HCT116 (cell line): ENCODE results near the gene SPATA12.

ENCODE experiments used
- CTCF ChIP-seq, 3 experiments: fragments of 200-600 bp in 1 of 3; sonication (generic) in 1 of 3; IDR thresholded peaks in 2 of 3; conservative IDR thresholded peaks in 1 of 3; 2 replicates each; pipeline ENCODE4 v1.5.1; 2012 to 2017; ENCODE audit warnings: low read depth in 2 of 3, low read length in 2 of 3, antibody characterized with exemption in 1 of 3, borderline replicate concordance in 1 of 3, control low read depth in 1 of 3, mild to moderate bottlenecking in 1 of 3, mixed read lengths in 1 of 3, mixed run types in 1 of 3, moderate library complexity in 1 of 3; ENCODE audit not compliant: insufficient read depth in 1 of 3
- POLR2A ChIP-seq: IDR thresholded peaks from 2 replicates; pipeline ENCODE4 v1.7.0; 2011; ENCODE audit warnings: borderline replicate concordance; ENCODE audit not compliant: insufficient read depth, insufficient read length; ENCODE audit errors: extremely low read depth
- TF ChIP-seq, protein P1 (sequence below): IDR thresholded peaks from 2 replicates; pipeline ENCODE4 v1.6.1; 2012; ENCODE audit warnings: low read depth

DNA sequence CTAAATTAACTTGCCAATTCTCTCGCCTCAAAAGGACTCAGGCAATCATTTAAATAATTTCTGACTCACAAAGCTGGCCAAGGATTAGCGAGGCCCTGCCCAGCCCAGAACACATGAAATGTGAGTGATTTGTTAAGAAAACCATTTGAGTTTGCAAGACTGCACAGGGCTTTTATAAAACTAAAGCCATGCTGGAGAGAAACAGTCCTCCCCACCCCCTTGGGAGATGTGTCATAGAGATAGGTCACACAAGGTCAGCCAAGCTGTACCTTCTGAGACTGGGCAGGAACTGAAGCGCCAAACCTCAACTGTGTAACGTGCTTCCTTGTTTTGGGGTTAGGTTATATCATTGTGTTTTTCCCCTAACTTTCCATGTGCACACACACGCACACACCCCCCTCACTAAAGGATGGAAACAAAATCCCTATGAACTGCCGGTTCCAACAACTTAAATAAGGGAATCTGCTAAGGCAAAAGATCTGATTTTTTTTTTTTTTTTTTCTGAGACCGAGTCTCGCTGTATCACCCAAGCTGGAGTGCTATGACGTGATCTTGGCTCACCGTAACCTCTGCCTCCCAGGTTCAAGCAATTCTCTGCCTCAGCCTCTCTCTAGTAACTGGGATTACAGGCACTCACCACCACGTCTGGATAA, 8.1 kb downstream of the SPATA12 start:
- TF ChIP-seq CTCF (IDR thresholded peaks at IDR 0.05 in 2 of 3, conservative IDR thresholded peaks at IDR 0.05 in 1 of 3; ENCODE audit: borderline replicate concordance in 1 of 3, insufficient read depth in 1 of 3, low read depth in 2 of 3, low read length in 2 of 3) (no peak), POLR2A (no peak)
- TF ChIP-seq, protein P1, sequence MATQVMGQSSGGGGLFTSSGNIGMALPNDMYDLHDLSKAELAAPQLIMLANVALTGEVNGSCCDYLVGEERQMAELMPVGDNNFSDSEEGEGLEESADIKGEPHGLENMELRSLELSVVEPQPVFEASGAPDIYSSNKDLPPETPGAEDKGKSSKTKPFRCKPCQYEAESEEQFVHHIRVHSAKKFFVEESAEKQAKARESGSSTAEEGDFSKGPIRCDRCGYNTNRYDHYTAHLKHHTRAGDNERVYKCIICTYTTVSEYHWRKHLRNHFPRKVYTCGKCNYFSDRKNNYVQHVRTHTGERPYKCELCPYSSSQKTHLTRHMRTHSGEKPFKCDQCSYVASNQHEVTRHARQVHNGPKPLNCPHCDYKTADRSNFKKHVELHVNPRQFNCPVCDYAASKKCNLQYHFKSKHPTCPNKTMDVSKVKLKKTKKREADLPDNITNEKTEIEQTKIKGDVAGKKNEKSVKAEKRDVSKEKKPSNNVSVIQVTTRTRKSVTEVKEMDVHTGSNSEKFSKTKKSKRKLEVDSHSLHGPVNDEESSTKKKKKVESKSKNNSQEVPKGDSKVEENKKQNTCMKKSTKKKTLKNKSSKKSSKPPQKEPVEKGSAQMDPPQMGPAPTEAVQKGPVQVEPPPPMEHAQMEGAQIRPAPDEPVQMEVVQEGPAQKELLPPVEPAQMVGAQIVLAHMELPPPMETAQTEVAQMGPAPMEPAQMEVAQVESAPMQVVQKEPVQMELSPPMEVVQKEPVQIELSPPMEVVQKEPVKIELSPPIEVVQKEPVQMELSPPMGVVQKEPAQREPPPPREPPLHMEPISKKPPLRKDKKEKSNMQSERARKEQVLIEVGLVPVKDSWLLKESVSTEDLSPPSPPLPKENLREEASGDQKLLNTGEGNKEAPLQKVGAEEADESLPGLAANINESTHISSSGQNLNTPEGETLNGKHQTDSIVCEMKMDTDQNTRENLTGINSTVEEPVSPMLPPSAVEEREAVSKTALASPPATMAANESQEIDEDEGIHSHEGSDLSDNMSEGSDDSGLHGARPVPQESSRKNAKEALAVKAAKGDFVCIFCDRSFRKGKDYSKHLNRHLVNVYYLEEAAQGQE: no peak
